RKO (cell line): ENCODE results near the gene U2AF2.

Experiments used
- DNase-seq: peaks from one replicate; pipeline ENCODE4 v3.0.0-alpha.2; 2016; ENCODE audit warnings: low spot score

Gene U2AF2

DNA sequence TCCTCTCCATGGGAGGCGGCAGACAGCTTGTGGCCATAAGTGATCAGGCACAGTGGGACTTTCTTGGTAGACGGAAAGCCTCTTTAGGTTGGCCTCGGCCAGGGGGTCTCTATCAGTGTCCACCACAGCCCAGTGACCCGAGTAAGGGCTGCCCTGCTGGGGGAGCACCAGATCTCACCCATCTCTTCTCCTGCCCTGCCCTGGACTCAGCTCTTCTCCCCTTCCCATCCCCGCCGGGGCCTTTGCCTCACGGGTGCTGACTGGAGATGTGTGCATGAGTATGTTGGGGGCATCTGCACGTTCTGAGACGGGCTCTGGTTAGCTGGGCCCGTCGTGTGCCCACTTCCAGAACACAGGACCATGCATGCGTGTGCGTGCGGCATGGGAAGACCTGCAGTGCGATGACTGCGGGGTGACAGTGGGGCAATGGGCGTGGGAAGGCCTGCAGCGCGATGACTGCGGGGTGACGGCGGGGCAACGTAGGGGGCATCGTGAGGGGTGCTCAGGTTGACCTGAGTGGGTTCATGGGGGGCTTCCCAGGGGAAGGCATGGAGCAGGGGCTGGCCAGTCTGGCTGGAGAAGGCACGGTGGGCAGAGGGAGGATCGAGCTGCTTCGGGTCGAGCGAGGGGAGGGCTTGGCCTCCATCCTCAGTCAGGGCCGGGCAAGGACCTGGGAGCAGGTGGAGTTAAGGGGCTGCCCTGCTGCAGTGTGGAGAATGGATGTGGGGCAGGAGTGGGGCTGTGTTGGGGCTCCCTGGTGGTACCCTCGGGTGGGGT is 36.1 kb downstream of the U2AF2 start:
- DNase-seq = no peak

DNA sequence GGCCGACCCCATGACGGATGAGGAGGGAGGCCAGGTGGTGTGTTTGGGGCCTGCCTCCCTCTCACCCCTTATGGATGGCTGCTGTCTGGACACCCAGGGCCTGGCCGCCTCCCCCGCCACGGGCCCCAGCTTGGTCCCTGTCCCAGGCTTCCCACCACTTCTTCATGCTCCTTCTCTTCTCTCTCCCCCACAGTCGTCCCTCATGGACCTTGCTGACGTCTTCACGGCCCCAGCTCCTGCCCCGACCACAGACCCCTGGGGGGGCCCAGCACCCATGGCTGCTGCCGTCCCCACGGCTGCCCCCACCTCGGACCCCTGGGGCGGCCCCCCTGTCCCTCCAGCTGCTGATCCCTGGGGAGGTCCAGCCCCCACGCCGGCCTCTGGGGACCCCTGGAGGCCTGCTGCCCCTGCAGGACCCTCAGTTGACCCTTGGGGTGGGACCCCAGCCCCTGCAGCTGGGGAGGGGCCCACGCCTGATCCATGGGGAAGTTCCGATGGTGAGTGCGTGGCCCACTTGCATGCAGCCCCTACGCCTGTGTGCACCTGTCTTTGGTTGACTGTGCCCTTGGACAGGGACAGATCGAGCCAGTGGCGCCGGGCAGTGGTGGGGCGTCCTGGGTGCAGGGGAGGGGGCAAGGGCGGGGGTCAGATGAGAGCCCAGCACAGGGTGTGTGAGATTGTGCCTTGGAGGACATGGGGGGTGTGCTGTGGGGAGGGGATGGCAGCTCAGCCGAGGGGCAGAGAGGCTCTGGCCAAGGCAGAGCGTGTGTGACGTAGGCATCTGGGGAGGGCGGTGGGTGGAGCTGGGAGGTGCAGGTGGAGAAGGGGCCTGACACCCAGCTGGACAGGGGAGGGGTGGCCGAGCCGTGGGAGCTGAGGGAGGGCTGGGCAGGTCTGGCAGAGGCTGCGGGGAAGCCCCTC is 37.0 kb downstream of the U2AF2 start:
- no peak for DNase-seq

DNA sequence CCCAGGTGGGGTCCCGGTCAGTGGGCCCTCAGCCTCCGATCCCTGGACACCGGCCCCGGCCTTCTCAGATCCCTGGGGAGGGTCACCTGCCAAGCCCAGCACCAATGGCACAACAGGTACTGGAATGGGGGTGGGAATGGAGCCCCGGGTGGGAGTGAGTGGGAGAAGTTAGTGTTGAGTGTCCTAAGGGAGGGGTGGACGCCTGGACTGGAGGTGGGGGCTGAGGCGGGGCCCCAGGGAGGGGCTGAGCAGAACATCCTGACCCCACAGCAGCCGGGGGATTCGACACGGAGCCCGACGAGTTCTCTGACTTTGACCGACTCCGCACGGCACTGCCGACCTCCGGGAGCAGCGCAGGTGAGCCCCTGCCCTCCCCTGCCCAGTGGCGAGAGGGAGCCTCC is 37.8 kb downstream of the U2AF2 start:
- no peak for DNase-seq

GRCh38 chr19:55693336-55693974 is 38.6 kb downstream of the U2AF2 start:
- no peak for DNase-seq

DNA sequence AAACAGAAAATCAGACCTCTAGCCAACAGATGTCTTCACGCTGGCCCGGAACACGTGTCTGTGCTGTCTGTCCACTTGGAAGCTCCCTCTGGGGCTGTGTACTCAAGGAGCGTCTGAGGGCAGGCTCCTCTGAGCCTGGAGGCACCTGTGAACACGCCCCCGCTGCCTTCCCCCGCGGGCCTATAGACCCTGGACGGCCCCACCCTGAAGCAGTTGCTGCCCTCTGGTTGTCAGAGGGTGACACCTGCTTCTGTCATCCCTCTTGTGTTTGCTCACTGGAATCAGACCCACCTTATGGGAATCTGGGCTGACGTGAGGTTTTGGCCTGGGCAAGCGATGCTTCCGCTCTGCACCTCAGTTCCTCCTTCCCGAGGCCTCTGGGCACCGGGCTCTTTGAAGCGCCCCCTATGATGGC is 39.4 kb downstream of the U2AF2 start:
- no peak for DNase-seq

DNA sequence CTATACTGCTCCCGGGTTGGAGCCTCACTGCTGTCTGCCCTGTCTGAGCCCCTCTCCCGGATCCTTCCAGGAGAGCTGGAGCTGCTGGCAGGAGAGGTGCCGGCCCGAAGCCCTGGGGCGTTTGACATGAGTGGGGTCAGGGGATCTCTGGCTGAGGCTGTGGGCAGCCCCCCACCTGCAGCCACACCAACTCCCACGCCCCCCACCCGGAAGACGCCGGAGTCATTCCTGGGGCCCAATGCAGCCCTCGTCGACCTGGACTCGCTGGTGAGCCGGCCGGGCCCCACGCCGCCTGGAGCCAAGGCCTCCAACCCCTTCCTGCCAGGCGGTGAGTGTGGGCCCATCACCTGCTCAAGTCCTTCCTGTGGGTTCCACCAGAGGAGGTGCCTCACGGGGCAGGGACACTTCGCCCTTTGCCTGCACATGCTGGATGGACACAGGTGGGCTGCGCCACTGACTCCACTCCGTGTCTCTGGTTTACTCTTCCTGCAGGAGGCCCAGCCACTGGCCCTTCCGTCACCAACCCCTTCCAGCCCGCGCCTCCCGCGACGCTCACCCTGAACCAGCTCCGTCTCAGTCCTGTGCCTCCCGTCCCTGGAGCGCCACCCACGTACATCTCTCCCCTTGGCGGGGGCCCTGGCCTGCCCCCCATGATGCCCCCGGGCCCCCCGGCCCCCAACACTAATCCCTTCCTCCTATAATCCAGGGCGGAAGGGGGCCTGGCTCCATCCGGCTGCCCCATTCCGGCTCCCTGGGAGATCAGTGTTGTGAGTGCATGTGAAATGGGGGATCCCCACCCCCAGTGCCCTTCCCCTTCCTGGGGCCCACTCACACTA is 40.0 kb downstream of the U2AF2 start:
- no peak for DNase-seq

GRCh38 chr19:55695511-55696290 is 40.9 kb downstream of the U2AF2 start:
- DNase-seq = no peak

GRCh38 chr19:55696301-55697068 is 41.6 kb downstream of the U2AF2 start:
- no peak for DNase-seq

GRCh38 chr19:55697069-55697440 is 42.2 kb downstream of the U2AF2 start:
- no peak for DNase-seq

- no peak for DNase-seq
Measured at GRCh38 chr19:55697698-55698097, 42.9 kb downstream of the U2AF2 start.

- DNase-seq = no peak
Measured at GRCh38 chr19:55698256-55698655, 43.4 kb downstream of the U2AF2 start.

GRCh38 chr19:55699221-55699620 is 44.4 kb downstream of the U2AF2 start:
- DNase-seq = no peak

DNA sequence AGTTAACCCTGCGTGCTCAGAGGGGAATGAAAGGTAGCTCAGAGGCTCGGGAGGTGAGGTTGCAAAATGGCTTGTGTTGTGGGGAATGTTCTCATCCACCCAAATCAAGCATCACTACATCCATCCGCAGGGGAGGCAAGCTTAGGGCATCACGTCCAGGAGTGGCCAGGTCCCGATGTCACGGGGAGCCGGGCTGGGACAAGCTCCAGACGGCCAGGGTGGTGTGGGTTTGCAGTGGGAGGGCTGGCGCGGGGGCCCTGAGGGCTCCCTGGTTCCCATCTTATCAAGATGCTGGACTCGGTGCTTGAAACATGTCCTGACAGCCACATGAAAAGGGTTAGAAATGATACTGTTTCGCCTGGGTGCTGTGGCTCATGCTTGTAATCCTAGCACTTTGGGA is 46.0 kb downstream of the U2AF2 start:
- DNase-seq = no peak

GRCh38 chr19:55702131-55702627 is 47.3 kb downstream of the U2AF2 start:
- DNase-seq = no peak

DNA sequence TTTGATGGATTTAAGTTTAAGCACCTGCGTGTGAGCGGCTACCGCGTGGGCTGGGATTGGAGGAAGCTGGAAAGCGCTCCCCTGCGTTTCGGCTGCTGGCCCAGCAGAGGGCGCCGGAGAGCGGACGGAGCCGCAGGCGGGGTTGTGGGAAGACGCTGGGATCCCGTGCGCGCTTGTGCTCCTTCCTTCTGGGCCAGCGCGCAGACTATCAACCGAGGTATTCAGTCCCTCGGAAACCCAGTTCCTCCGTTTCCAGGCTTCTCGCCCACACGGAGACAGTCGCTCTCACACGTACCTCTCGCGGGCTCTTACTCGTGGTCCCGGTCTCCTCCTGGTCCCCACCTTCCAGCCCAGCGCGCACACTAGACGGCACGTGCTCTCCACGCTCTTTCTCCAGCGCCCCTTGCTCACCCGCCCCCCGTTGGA is 49.0 kb downstream of the U2AF2 start:
- no peak for DNase-seq

- DNase-seq = no peak
Measured at GRCh38 chr19:55704494-55705245, 49.8 kb downstream of the U2AF2 start.

- no peak for DNase-seq
Measured at GRCh38 chr19:55705972-55706371, 51.1 kb downstream of the U2AF2 start.

- no peak for DNase-seq
Measured at GRCh38 chr19:55711719-55712118, 56.9 kb downstream of the U2AF2 start.
